HG03565 (cell line): ENCODE results near the gene RAB3D.
"Not testable (repeated sequence)": the region's sequence is repeated elsewhere in the genome, so short reads cannot be mapped to it uniquely, and the experiment has no call there.

Experiments used
- ATAC-seq: cut with Tn5 transposase; IDR thresholded peaks from one replicate; pipeline ENCODE4 v1.9.1; 2021; ENCODE audit warnings: mild to moderate bottlenecking, moderate library complexity; ENCODE audit not compliant: unreplicated experiment

Gene RAB3D

GRCh38 chr19:11339254-11340098 lies at the start of gene RAB3D:
RAB3D (minus strand) TSS chr19:11339657; CDS start chr19:11337399, 2,258 bp downstream.
- no peak for ATAC-seq

- no peak for ATAC-seq
Measured at GRCh38 chr19:11387162-11388034, 47.9 kb upstream of the RAB3D start.

GRCh38 chr19:11384778-11385129 lies 45.3 kb upstream of the RAB3D start:
- no peak for ATAC-seq

- no peak for ATAC-seq
Measured at GRCh38 chr19:11383706-11384048, 44.2 kb upstream of the RAB3D start.

- ATAC-seq = no peak
Measured at GRCh38 chr19:11382898-11383705, 43.6 kb upstream of the RAB3D start.

DNA sequence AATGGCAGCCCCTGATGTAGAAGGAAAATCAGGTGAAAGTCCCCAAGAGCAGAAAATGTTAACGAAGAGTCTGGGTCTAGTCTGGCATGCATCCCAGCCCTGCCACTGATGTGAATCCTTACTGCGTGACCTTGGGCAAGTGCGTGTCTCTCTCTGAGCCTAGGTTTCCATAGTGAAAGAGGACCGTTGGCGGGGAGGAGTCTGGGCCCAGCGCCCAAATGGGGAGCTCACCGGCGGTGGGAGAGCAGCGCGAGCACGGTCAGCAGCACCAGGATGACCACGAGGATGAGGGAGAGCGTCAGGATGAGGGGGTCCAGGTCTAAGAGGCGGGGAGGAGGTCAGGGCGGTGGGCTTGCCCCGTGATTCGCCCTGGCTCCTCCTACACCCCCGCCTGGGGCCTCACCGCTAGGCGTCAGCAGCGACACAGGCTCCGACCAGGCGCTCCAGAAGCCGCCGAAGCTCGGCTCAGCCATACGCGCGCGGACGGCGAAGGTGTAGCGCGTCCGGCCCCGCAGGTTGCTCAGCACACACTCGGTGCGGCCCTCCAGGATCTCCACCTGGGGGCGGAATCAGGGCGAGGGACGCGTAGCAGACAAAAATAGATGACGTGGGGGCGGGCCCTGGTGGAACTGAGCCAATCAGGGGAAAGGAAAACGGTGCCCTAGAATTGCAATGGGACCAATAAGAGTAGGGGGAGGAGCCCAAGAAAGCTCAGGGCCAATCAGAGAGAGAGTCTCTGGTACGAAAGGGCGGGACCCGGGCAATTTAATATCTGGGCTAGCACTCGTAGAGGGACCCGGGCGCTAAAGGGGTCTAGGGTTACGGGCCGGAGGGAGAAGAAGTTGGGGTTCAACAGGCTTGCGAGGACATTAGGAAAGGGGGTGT lies 41.4 kb upstream of the RAB3D start:
- peak; percentile 62 for ATAC-seq

DNA sequence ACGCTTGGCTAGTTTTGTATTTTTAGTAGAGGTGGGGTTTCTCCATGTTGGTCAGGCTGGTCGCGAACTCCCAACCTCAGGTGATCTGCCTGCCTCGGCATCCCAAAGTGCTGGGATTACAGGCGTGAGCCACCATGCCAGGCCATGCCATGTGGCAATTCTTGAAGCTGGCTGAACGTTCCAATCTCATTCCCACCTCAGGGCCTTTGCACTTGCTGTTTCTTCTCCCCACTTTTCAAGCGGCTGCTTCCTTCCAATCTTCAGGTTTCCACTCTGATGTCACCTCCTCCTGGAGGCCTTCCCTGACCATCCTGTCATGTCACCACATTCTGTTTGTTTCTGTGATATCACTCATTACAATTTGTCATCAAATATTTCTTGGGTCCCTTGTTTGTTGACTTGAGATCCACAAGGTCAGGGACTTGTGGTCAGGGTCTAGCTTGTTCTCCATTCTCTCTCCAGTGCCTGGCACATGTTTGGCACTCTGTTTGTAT lies 40.4 kb upstream of the RAB3D start:
- ATAC-seq = no peak

- ATAC-seq = not testable (repeated sequence)
Measured at GRCh38 chr19:11379269-11379845, 39.9 kb upstream of the RAB3D start.

DNA sequence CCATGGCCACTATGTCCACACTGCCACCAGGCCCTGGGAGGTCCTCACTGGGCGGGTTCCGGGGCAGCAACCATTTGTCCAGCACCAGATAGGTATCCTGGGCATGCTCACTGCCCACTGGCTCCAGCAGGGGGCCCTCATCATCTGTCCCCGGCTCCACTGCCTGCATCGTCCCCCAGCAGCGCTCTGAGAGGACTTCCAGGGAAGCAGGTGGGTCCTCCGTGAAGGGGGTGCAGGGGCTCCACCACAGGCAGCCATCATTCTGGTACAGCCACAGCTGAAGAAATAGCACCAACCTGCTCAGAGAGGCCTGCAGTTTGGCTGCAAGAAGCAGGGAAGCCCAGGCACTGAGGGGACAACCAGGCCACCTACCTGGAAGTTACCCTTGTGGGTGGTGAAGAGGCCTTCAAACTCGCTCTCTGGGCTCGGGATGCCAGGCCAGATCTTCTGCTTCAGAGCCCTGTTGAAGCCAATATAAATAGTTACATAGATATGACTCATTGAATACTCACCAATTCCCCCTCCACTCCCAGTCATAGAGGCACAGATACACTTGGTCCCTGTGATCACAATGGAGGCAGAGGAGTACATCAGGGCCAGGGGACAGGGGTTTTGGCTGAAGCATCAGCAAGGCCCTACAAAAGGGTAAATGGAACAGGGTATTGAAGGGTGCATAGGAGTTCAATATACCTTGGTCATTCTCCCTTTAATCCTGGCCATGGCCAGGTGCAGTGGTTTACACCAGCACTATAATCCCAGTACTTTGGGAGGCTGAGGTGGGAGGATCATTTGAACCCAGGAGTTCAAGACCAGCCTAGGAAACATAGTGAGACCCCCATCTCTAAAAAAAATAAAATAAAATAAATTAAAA lies 39.1 kb upstream of the RAB3D start:
- no peak for ATAC-seq

- ATAC-seq = no peak
Measured at GRCh38 chr19:11377756-11378155, 38.3 kb upstream of the RAB3D start.

DNA sequence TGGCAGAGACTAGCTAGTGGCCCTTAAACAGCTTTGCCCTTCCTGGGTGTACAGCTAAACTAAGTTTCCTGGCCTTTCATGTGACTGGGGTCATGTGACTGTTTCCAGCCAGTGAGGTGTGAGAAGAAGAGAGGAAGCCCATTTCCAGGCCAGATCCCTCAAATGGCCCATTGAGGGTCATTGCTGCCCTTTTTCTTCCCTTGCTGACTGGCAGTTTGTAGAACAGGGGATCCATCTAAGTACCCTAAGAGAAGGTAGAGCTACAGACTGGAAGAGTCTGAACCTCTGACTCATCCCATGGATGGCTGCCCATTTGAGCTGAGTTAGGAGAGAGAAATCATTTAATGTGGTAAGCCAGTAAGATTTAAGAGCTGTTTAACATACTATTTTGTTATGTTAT lies 37.8 kb upstream of the RAB3D start:
- no peak for ATAC-seq

DNA sequence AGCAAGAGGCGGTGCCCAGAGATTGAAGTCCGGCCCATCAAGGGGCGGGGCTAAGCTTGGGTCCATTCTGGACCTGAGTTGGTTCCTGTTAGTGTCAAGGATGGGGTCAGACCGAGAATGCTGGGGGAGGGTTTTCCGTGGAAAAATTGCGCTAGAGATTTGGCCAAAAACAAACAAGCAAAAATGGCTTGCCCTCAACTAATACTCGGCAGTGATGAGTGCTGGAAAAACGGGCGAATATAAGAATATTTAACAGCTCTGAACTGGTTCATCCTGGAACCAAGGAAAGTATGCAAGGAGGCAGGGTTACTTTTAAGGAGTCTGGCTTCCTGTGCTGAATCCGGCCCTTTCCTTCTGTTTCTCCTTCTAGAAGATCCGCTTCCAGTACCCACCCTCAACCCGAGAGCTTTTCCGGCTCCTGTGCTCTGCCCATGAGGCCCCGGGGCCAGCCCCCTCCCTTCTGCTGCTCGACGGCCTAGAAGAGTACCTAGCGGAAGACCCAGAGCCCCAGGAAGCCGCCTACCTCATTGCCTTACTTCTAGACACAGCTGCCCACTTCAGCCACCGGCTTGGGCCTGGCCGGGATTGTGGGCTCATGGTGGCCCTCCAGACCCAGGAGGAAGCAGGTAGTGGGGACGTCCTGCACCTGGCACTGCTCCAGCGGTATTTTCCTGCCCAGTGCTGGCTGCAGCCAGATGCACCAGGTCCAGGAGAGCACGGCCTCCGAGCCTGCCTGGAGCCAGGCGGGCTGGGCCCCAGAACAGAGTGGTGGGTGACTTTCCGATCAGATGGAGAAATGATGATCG lies 35.9 kb upstream of the RAB3D start:
- ATAC-seq = no peak

GRCh38 chr19:11374433-11375142 lies 35.1 kb upstream of the RAB3D start, which contains the start of gene SWSAP1:
SWSAP1 (plus strand) TSS chr19:11374666; CDS start chr19:11374681, 15 bp downstream.
- peak; percentile 80 for ATAC-seq

- ATAC-seq = no peak
Measured at GRCh38 chr19:11373885-11374432, 34.5 kb upstream of the RAB3D start.

DNA sequence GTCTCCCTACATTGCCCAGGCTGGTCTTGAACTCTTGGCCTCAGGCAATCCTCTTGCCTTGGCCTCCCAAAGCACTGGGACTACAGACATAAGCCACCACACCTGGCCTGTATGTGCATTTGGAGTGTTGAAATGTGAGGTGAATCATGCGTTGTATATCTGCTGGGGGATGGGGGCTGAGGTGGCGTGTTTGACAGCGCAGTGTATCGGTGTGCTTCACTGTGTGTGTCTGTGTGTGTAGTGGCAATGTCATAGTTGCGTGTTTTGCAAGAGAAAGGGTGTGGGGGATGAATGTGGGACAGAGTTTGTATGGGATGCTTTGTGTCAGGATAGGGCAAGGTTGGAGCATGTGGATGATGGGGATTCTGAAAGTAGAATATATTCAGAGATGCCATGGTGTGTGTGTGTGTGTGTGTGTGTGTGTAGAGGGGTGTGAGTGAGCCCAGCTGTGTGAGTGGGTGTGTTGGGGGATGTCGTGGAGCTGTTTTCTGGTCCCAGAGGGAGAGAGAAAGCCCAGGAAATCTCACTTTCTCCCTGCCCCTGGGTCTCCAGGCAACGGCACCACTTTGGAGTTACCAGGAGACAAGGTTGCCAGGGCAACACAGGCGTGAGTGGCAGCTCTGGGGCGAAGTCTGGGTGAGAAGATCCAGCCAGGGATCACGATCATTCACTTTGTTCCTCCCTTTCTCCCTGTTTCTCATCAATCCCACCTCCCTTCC lies 33.9 kb upstream of the RAB3D start:
- ATAC-seq = no peak

GRCh38 chr19:11370744-11371143 lies 31.3 kb upstream of the RAB3D start:
- no peak for ATAC-seq
